Mucosa of stomach (tissue), 1 donor: ENCODE results near the gene TRRAP.

Source experiments
- H3K27me3 ChIP-seq: one replicate; pipeline ENCODE4 v1.7.0; 2013; ENCODE audit warnings: mild to moderate bottlenecking, low read length; ENCODE audit not compliant: control insufficient read depth, insufficient read depth
- H3K36me3 ChIP-seq: one replicate; pipeline ENCODE4 v1.7.0; 2013; ENCODE audit warnings: low read length; ENCODE audit not compliant: control insufficient read depth, insufficient read depth
- H3K4me1 ChIP-seq: one replicate; pipeline ENCODE4 v1.7.0; 2013; ENCODE audit warnings: mild to moderate bottlenecking, low read length; ENCODE audit not compliant: control insufficient read depth, insufficient read depth
- H3K4me3 ChIP-seq: one replicate; pipeline ENCODE4 v1.7.0; 2013; ENCODE audit warnings: low read length
- H3K9ac ChIP-seq: one replicate; pipeline ENCODE4 v1.7.0; 2013; ENCODE audit warnings: mild to moderate bottlenecking, low read length, moderate library complexity
- H3K9me3 ChIP-seq: one replicate; pipeline ENCODE4 v1.7.0; 2013; ENCODE audit warnings: mild to moderate bottlenecking, low read length, moderate library complexity; ENCODE audit not compliant: control insufficient read depth
- donor health status: Pancreatic carcinoma.

TRRAP gene

GRCh38 chr7:98985945-98986344 is 107.6 kb downstream of the TRRAP start:
- Histone ChIP-seq H3K4me3 (no peak overlapping the region), H3K36me3 (peaks cover 11% of the 10 kb centered on the region), H3K27me3 (no peaks in the 10 kb centered on the region), H3K4me1 (no peaks in the 10 kb centered on the region), H3K9me3 (no peaks in the 10 kb centered on the region), H3K9ac (no peak overlapping the region)

GRCh38 chr7:98988641-98989040 is 110.3 kb downstream of the TRRAP start:
- peaks cover 11% of the 10 kb centered on the region for H3K36me3 ChIP-seq
- no peaks in the 10 kb centered on the region for H3K4me1 ChIP-seq
- H3K27me3 ChIP-seq: no peaks in the 10 kb centered on the region

GRCh38 chr7:98990356-98990755 is 112.0 kb downstream of the TRRAP start:
- H3K9me3 ChIP-seq: no peaks in the 10 kb centered on the region
- H3K4me3 ChIP-seq: no peak overlapping the region
- H3K9ac ChIP-seq: no peak overlapping the region
- H3K4me1 ChIP-seq: no peaks in the 10 kb centered on the region
- peaks cover 19% of the 10 kb centered on the region for H3K36me3 ChIP-seq
- no peaks in the 10 kb centered on the region for H3K27me3 ChIP-seq

More at GRCh38 chr7:98988641-98989040, 110.3 kb downstream of the TRRAP start:
- H3K9ac ChIP-seq: no peak overlapping the region
- no peak overlapping the region for H3K4me3 ChIP-seq
- H3K9me3 ChIP-seq: no peaks in the 10 kb centered on the region

GRCh38 chr7:98991141-98991540 is 112.8 kb downstream of the TRRAP start:
- Histone ChIP-seq H3K9me3 (no peaks in the 10 kb centered on the region), H3K36me3 (peaks cover 20% of the 10 kb centered on the region), H3K27me3 (no peaks in the 10 kb centered on the region), H3K4me3 (no peak overlapping the region), H3K9ac (no peak overlapping the region), H3K4me1 (no peaks in the 10 kb centered on the region)

GRCh38 chr7:98992076-98992475 is 113.7 kb downstream of the TRRAP start:
- Histone ChIP-seq H3K9ac (no peak overlapping the region), H3K4me3 (no peak overlapping the region), H3K36me3 (peaks cover 20% of the 10 kb centered on the region), H3K4me1 (no peaks in the 10 kb centered on the region), H3K27me3 (no peaks in the 10 kb centered on the region), H3K9me3 (no peaks in the 10 kb centered on the region)

GRCh38 chr7:98993024-98993897 is 114.9 kb downstream of the TRRAP start:
- Histone ChIP-seq H3K36me3 (peaks cover 20% of the 10 kb centered on the region), H3K4me3 (no peak overlapping the region), H3K27me3 (no peaks in the 10 kb centered on the region), H3K9me3 (no peaks in the 10 kb centered on the region), H3K9ac (no peak overlapping the region), H3K4me1 (no peaks in the 10 kb centered on the region)

- Histone ChIP-seq H3K9me3 (no peaks in the 10 kb centered on the region), H3K4me3 (no peak overlapping the region), H3K4me1 (no peaks in the 10 kb centered on the region), H3K36me3 (peaks cover 14% of the 10 kb centered on the region), H3K27me3 (no peaks in the 10 kb centered on the region), H3K9ac (no peak overlapping the region)
These were observed 116.0 kb downstream of the TRRAP start for GRCh38 chr7:98994046-98994944.

- H3K27me3 ChIP-seq: no peaks in the 10 kb centered on the region
- no peak overlapping the region for H3K9ac ChIP-seq
- H3K4me3 ChIP-seq: no peak overlapping the region
- no peaks in the 10 kb centered on the region for H3K4me1 ChIP-seq
- no peaks in the 10 kb centered on the region for H3K9me3 ChIP-seq
- peaks cover 9% of the 10 kb centered on the region for H3K36me3 ChIP-seq
These were observed 116.8 kb downstream of the TRRAP start for GRCh38 chr7:98995111-98995510.

- Histone ChIP-seq H3K36me3 (peaks cover 9% of the 10 kb centered on the region), H3K4me3 (no peak overlapping the region), H3K27me3 (no peaks in the 10 kb centered on the region), H3K9me3 (no peaks in the 10 kb centered on the region), H3K4me1 (no peaks in the 10 kb centered on the region), H3K9ac (no peak overlapping the region)
These were observed 117.3 kb downstream of the TRRAP start for GRCh38 chr7:98995523-98996149.

- H3K9ac ChIP-seq: no peak overlapping the region
- peaks cover 9% of the 10 kb centered on the region for H3K36me3 ChIP-seq
- H3K9me3 ChIP-seq: no peaks in the 10 kb centered on the region
- H3K27me3 ChIP-seq: no peaks in the 10 kb centered on the region
- H3K4me1 ChIP-seq: no peaks in the 10 kb centered on the region
- no peak overlapping the region for H3K4me3 ChIP-seq
These were observed 117.8 kb downstream of the TRRAP start for GRCh38 chr7:98996150-98996552.

- Histone ChIP-seq H3K9ac (no peak overlapping the region), H3K27me3 (no peaks in the 10 kb centered on the region), H3K36me3 (peaks cover 9% of the 10 kb centered on the region), H3K4me3 (no peak overlapping the region), H3K9me3 (no peaks in the 10 kb centered on the region), H3K4me1 (no peaks in the 10 kb centered on the region)
These were observed 119.5 kb downstream of the TRRAP start for GRCh38 chr7:98997846-98998245.
